Measurements from ENCODE around the gene TTF2.
"Not testable (repeated sequence)": the region's sequence is repeated elsewhere in the genome, so short reads cannot be mapped to it uniquely, and the experiment has no call there.

The TTF2 gene

GRCh38 chr1:117094841-117095604 is 34.9 kb downstream of the TTF2 start:
- DNase-seq, result no peak

GRCh38 chr1:117096951-117097408 is 36.9 kb downstream of the TTF2 start:
- no peak for DNase-seq

GRCh38 chr1:117097443-117097842 is 37.3 kb downstream of the TTF2 start:
- no peak for DNase-seq

GRCh38 chr1:117098287-117098890 is 38.3 kb downstream of the TTF2 start:
- DNase-seq, result no peak

- DNase-seq, result no peak
Measured at GRCh38 chr1:117101334-117101733, 41.2 kb downstream of the TTF2 start.

- DNase-seq, result not testable (repeated sequence)
Measured at GRCh38 chr1:117101858-117102257, 41.7 kb downstream of the TTF2 start.

- no peak for DNase-seq
Measured at GRCh38 chr1:117104986-117105385, 44.9 kb downstream of the TTF2 start.

- DNase-seq, result no peak
Measured at GRCh38 chr1:117105722-117106121, 45.6 kb downstream of the TTF2 start.

- no peak for DNase-seq
Measured at GRCh38 chr1:117106478-117106877, 46.4 kb downstream of the TTF2 start.

GRCh38 chr1:117107364-117107763 is 47.2 kb downstream of the TTF2 start:
- DNase-seq, result no peak

GRCh38 chr1:117110774-117111173 is 50.6 kb downstream of the TTF2 start:
- no peak for DNase-seq

- DNase-seq, result no peak
Measured at GRCh38 chr1:117112047-117112717, 52.1 kb downstream of the TTF2 start.

- DNase-seq, result no peak
Measured at GRCh38 chr1:117113199-117113598, 53.1 kb downstream of the TTF2 start.

GRCh38 chr1:117114877-117115276 is 54.8 kb downstream of the TTF2 start:
- no peak for DNase-seq

GRCh38 chr1:117116090-117116783 is 56.1 kb downstream of the TTF2 start:
- DNase-seq, result no peak

- no peak for DNase-seq
Measured at GRCh38 chr1:117116784-117117130, 56.6 kb downstream of the TTF2 start.

GRCh38 chr1:117117697-117118096 is 57.6 kb downstream of the TTF2 start:
- DNase-seq, result no peak

- no peak for DNase-seq
Measured at GRCh38 chr1:117118137-117118536, 58.0 kb downstream of the TTF2 start.

- DNase-seq, result not testable (repeated sequence)
Measured at GRCh38 chr1:117119144-117119543, 59.0 kb downstream of the TTF2 start.

- DNase-seq, result no peak
Measured at GRCh38 chr1:117120774-117121588, 60.9 kb downstream of the TTF2 start.

GRCh38 chr1:117121589-117122329 is 61.6 kb downstream of the TTF2 start, which contains the start of gene TRIM45:
Gene TRIM45, minus strand, starts transcription at chr1:117121749. Its CDS starts 548 bp downstream, at chr1:117121201.
- DNase-seq, result peak; percentile 86 to 89
